NCI-H226 (cell line): ENCODE results near the gene TMEM126B.
"Not testable (repeated sequence)": the region's sequence is repeated elsewhere in the genome, so short reads cannot be mapped to it uniquely, and the experiment has no call there.

Experiments used
- DNase-seq: peaks from one replicate; pipeline ENCODE4 v3.0.0-alpha.2; 2015

The TMEM126B gene

DNA sequence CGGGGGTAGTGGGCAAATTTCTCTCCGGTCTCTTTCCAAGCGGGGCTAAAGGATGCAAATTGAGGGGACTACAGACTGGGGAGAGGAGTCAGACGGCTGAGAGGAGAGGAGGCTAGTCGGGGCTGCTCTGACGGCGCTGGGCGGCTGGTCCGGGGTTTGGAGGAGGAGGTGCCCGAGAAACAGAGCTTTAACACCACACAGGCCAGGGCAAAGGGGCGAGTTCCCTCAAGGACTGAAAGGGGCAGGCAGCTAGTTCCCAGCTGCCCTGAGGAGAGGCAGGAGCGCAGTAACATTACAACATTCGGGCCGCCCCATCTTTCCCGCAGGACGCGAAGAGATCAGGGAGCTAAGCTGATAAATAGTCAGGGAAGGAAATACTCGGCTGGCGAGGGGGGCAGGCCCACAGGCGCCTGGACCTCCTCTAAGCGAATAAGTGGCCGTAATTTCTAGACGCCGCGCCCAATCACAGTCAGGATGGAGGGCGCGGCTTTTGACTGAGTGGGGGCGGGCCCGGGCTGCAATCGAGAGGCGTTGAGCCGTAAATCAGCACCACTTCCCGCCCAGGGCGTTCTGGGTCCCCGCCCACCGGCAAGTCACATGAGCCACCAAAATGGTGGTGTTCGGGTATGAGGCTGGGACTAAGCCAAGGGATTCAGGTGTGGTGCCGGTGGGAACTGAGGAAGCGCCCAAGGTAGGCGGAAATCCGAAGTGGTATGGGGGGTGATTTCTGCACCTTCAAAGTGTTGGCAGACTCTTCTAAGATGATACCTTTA, at the start of gene TMEM126B:
Gene TMEM126B (plus strand): TSS at position 596 of the 773 bp plus-strand sequence. CDS start 15 bp downstream, at position 611.
- peak; percentile 98 for DNase-seq

DNA sequence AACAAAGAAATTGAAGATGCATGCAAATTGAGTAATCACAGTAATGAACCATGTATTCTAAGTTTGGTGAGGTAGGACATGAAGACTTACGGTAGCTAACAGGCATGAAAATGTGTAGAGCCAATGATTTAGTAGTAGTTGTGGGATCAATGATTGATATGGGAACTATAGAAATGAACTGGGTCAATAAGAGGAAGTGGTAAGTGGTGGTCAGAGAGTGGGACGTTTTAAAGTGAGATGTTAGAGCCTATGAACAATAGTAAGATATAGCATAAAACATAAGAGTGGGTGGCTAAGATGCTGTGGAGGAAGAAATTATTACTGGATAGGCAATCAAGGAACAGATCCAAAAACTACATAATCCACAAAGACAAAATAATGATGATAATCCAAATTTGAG, 46.3 kb upstream of the TMEM126B start:
- DNase-seq: no peak

DNA sequence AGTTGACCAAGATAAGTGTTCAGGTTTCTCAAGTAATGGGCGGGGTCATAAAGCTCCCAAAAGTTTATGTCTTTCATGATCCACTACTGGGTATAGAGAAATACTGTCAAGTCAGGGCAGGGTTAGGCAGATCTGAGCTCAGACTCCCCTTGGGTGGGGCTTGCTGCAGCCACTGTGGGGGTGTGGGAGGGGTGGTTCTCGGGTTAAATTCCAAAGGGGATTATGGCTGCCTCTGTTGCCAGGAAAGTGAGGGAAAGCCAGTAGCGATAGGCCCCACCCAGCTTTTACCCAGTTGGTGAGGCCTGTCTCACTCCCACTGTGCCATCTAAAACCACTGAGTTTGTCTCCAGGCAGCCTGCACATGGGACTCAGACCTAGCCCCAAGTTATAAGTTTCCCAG, 39.0 kb upstream of the TMEM126B start:
- DNase-seq: no peak

DNA sequence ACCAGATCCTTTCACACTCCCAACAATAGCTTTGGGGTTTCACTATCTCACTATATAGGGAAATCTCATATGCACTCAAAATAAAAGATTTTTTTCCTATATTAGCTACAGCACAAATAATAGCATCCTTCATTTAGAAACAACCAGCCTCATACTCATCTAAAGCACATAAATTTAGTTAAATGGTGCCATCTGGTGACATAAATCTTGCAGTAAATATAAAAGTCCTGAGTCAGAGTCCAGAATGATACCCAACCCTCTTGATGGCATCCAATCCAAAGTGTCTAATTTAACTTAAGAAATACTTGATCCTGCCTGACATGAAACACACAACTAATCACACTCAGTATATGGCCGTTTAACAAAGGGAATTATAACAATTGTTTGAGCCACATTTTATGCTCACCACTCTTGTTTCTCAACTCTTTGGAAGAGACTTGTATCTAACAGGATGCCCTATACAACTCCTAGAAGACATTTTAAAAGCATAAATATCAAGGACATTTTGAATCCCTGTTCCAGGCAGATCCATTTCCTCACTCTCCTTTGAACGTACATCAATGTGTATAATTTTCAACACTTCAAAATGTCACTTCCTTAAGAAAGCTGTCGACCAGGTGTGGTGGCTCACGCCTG, 37.4 kb upstream of the TMEM126B start:
- DNase-seq: no peak

DNA sequence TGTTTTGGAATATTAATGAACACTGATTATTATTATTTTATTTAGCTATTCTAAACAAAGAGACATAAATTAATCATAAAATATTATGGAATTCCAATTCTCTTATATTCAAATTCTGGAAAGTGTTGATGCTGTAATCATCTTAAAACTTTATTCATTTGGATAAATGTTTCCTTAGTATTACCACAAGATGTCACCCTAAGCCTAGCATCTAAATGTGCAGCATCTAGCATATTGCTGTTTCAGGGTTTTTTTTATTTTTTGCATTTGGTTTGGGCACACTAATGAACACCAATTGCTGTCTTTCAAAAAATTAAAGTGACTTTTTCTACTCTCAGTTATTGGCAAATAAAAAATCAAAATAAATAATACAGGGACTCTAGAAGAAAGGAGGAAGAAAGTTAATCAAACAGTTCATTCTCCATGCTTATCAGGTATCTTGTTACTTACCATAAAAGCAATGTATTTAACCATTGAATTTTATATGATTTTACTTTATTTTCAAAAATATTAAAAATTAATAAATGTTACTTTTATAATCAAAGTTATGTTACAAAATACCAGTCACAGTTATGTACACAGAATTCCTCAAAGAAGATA, 33.0 kb upstream of the TMEM126B start:
- DNase-seq: peak; percentile 9

DNA sequence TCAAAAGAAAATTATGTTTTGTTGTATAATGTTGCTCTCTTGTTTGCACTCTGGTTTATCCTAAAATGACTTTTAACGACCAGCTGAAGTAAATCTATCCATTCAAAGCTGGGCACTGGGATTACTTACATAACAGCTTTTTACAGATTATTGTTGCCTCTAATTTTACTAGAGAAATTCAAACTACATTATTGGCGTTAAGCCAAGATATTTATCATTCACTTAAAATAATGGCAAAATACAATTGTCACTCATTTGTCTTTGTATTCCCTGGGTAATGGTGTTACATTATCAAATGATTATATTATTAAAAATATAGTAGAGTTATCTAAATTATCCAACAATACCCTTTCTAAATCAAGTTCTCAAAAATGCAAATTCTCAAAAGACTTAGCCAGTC, 31.5 kb upstream of the TMEM126B start:
- DNase-seq: no peak

DNA sequence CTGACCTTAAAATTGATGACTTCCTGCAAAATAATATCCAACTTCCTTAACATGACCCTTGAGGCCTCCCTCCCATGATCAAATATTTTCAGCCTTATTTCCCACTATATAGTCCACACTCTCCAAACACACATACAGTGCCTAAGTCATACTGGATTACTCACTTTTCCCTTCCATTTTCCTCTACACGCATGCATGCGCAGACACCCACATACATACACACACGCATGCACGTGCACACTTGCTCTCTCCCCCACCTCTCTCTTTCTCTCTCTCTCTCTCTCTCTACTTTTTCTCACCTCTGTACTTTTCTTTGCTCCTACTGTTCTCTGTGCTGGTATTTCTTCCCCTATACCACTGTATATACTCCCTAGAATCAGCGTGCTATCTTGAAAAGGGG, 29.3 kb upstream of the TMEM126B start:
- no peak for DNase-seq

DNA sequence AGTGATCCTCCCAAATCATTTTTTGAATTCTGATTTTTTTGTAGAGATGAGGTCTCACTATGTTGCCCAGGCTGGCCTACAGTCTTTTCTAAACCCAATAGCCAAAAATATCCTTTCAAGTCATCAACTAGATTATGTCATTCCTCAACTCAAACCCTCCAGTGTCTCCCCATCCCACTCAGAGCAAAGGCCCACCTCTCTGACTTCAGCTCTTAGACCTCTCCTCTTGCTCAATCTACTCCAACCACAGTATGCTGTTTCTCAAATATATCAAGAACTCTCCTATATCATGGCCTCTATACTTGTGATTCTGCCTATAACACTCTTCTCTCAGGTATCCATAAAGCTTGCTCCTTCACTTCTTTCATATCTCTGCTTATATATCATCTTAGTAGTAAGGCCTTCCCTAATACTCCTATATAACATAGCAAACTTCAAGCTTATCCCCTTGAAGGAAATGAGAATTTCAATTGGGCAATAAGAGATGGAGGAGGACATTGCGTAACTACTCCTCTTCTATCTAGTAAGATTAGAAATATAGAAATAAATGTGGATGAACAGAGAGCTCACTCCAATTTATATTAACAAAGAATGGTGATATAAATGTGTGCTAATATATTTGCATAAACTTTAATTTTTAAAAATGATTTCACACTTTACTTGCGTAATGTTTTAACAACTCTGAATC, 25.7 kb upstream of the TMEM126B start:
- DNase-seq: peak; percentile 51

DNA sequence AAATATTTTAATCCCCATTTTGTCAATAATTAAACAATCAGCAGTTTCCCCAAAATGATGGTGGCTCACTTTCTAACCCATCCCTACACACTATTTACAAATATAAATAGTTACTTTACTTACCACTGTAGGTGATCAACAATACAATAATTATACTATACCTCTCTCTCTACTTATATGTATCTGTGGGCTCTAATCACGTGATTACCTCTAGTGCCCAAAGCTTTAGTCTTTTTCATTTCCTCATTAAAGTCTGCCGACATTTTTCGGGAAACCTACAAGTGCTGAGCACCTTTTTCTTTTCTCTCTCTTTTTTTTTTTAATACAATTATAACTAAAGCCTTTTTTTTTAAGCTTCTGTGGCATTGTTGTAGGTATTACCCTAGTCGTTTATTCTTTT, 25.2 kb upstream of the TMEM126B start:
- no peak for DNase-seq

DNA sequence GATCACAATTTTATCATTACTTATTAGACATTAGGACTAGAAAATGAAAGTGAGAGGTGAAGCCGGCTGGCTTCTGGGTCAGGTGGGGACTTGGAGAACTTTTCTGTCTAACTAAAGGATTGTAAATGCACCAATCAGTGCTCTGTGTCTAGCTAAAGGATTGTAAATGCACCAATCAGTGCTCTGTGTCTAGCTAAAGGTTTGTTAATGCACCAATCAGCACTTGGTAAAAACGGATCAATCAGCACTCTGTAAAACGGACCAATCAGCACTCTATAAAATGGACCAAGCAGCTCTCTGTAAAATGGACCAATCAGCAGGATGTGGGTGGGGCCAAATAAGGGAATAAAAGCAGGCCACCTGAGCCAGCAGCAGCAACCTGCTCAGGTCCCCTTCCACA, 22.2 kb upstream of the TMEM126B start:
- not testable (repeated sequence) for DNase-seq

DNA sequence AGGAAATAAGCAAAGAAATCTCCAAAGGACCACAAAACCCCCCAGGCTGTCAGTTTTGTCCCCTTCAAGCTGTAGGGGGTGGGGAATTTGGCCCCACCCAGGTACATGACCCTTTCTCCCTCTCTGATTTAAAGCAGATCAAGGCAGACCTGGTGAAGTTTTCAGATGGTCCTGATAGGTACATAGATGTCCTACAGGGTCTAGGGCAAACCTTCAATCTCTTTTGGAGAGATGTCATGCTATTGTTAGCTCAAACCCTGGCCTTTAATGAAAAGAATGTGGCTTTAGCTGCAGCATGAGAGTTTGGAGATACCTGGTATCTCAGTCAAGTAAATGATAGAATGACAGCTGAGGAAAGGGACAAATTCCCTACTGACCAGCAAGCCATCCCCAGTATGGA, 19.8 kb upstream of the TMEM126B start:
- DNase-seq: not testable (repeated sequence)

DNA sequence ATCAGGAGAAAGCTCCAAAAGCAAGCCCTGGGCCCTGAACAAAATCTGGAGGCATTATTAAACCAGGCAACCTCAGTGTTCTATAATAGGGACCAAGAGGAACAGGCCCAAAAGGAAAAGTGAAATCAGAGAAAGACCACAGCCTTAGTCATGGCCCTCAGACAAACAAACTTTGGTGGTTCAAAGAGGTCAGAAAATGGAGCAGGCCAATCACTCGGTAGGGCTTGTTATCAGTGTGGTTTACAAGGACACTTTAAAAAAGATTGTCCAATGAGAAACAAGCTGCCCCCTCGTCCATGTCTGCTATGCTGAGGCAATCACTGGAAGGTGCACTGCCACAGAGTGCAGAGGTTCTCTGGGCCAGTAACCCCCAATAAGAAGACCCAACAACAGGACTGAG, 19.1 kb upstream of the TMEM126B start:
- not testable (repeated sequence) for DNase-seq

DNA sequence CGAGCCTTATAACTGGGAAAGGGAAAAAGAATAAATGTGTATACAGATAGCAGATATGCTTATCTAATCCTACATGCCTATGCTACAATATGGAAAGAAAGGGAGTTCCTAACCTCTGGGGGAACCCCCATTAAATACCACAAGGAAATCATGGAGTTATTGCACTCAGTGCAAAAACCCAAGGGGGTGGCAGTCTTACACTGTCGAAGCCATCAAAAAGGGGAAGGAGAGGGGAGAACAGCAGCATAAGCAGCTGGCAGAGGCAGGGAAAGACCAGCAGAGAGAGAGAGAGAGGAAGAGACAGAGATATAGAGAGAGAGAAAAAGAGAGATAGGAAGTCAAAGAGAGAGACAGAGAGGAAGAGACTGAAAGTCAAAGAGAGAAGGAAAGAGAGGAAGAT, 16.8 kb upstream of the TMEM126B start:
- not testable (repeated sequence) for DNase-seq

DNA sequence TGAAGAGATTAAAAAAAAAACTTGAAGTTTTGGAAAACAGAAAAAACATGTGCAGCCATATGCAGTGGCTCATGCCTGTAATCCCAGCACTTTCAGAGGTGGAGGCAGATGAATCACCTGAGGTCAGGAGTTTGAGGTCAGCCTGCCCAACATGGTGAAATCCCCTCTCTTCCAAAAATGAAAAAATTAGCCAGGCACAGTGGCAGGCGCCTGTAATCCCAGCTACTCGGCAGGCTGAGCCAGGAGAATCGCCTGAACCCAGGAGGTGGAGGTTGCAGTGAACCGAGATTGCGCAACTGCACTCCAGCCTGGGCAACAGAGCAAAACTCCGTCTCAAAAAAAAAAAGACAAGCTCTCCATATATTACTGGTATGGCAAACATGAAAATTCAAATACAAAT, 8.9 kb upstream of the TMEM126B start:
- no peak for DNase-seq

DNA sequence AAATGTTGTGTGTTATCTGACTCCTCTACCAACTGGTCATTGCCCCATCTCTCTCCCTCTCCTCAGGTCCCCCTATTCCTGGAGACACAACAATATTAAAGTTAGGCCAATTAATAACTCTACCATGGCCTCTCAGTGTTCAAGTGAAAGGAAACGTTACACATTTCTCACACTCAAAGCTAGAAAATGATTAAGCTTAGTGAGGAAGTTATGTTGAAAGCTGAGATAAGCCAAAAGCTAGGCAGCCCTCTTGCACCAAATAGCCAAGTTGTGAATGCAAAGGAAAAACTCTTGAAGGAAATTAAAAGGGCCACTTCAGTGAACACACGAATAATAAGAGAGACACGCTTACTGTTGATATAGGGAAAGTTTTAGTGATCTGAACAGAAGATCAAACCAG, 8.1 kb upstream of the TMEM126B start:
- no peak for DNase-seq

DNA sequence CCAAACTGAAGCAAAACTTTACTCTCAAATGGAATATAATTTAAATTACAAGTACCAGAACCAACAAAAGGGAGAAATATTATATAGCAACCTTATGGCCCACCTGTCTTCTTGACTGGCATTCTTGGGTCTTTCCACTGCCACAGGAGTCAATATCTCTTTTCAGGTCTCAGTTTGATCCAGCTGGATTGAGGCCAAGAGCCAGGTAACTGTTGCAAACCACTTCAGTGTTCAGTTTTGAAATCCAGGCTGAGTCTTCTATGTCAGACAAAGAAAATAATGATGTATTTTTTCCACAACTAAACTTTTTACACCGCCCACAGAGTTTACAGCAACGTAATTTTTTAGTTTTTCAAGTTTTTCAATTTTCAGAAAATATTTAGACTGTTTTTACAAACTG, 1.9 kb upstream of the TMEM126B start:
- no peak for DNase-seq

DNA sequence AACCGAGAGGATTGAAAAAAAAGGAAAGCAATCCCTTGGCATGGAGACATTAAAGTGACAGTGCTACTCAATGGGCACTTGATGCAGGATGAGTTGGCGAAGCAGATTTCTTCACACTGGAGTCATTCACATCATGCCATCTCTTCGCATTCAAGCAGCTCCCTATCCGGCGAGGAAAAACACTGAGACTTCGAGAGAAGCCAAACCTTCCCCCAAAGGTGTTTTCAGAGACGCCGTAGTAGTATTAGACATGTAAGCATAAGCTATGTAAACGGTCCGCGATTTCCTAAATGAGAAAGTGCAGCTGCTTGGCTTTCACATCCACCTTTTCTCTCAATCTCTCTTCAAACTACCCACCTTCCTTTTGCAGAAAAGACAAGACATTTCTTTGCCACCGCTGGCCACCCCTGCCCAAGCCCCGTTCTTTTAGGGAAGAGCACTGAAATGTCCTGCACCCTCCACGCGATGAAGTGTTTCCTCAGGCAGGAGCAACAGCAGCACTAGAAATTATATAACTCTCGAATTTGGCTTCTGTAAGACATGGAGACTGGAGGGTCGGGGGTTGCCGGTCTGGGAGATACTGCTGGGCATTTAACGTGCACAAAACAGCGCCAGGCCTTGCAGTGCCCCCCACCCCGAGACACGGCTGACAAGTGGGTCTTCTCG, 928 bp upstream of the TMEM126B start, which contains the start of gene DLG2:
Gene DLG2 (minus strand): TSS at position 13 of the 666 bp plus-strand sequence.
- DNase-seq: no peak

DNA sequence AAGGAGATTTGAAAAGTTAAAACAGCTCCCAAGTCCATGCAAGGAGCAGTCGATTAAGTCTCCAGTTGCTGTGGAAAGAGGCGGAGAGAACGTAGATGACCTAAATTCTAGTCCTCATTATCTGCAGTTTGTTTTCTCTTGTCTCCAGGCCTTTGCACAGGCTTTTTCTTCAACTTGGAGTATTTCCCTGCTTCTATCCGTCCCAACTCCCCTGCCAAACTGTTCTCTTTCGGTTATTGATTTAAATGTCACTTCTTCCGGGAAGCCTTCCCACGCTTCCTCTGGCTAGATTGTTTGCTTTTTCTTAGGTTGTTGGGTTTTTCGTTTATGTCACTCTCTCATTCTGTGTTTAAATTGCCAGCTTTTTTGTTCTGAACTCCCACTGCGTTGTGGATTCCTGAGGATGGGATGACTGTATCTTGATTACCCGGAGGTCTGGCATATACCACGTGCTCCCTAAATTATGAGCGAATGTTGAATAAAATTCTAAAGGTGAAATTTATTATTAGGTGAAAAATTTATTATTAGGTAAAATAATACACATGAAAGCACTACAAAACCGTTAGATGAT, 463 bp downstream of the TMEM126B start:
- DNase-seq: no peak

DNA sequence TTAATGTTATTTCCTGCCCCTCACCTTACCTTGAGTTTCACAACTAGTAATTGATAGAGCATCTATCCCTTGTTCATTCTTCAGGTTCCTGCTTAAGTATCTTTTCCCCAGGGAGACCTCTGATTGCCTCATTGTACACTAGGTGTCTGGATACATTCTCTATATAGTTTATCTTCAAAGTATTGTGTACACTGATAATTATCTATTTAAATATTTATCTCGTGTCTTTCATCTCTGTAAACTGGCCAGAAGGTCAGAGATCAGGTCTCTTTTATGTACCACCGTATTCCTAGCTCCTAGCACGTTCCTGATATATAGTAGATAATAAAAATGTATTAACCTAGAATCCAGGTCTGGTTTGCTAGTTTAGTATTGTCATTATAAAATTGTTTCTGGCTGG, 6.4 kb downstream of the TMEM126B start:
- DNase-seq: no peak

DNA sequence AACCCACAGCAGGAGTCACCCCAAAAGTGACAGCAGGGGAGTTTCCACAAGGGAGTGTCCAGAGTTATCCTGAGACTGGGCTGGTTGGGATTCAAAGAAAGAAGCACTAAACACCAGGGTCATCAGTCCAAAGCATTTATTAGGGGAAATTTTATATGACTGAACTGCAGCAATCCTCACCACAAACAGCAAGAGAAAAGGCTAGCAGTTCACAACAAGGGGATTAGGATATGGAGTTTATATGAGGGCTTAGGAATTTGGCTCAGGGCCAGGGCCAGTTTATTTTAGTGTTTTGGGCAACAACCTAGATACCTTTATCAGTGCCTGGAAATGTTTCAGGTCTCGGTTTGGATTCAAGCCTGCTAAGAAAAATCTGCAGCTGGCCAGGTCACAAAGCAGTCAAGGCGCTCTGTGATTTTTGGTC, 14.8 kb downstream of the TMEM126B start:
- peak; percentile 16 for DNase-seq

DNA sequence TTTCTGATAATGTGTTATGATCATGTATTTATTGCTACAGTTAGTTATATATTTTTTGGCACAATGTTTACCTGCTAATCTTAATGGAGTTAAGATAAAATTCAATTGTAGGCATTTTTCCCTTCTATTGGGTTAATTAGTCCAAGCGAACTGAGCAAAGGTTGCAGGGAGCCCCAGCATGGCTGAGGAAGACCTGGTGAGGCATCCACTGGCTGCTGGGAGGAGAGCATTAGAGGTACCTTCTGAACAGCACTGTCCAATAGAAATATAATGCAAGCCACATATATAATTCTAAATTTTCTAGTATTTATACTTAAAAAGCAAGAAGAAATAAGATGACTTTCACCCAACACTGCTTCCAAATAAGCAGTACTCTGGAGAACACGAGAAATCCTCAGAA, 18.7 kb downstream of the TMEM126B start:
- DNase-seq: no peak

DNA sequence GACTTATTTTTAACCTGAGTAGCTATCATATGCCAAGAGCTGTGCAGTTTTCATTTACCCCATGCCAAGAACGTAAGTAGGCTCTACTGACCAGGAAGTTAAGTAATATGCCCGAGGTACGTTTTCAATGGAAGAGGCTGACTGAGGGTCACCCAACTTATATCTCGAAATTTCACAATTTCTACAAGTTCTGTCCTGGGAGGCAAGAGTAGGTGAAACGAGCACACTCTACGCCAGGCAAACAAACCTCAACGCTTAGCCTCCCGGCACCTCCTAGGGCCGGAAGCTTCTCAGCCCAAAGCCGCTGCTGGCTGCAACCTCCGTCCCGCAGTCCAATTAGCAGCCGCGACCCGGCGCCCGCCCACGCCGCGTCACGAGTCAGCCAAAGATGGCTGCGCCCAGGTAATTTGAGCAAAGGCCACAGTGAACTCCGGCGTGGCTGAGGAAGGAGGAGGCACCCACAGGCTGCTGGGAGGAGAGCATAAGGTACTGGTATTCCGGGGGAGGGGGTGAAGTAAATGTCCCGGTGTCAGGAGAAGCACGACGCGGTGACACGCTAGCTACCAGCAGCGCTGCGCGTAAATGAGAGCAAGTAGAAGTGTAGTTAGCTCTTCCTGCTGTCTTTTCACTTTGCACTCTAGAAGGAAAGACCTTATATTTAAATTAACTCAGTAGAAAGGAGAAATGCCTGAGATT, 19.4 kb downstream of the TMEM126B start, which contains the start of gene TMEM126A:
Gene TMEM126A (plus strand): TSS at position 364 of the 696 bp plus-strand sequence. CDS start 2,289 bp downstream, outside the sequence.
- DNase-seq: peak; percentile 87
